ENCODE measurements around the gene DAPK3.

DNA sequence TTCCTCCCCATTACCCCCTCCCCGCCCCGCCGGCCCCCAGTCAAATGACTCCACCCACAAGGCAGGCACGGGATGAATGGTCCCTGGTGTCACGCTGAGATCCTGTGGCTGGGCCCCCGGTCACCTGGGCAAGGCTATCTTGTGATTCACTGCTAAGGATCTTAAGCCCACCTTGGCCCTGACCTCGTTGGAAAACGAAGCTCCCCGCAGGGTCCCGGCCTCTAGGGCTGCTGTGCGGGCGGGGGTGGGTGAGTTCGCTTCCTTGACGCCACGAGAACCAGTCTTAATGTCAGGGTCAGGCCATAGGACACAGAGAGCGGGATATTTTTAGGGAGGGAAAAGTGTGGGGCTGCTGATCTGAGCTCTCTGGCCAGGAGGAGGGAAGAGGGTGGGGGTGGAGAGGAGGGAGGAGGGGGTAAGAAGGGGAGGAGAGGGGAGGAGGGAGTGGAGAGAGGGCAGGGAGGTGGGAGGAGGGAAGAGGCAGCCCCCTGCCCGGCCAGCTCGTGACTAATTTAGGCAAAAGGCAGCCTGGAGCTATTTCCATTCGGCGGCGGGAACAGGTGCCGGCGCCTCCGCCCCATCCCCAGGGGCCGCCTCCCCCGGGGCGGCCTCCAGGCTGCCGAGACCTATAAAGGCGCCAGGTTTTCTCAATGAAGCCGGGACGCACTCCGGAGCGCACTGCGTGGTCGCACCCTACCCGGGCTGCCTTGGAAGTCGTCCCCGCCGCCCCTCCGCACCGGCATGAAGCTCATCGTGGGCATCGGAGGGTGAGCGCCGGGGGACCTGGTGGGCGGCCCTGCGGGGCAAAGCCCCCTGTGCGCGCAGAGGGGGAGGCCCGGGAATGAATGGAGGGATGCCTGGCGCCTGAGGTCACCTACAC lies 37.7 kb downstream of the DAPK3 start, which contains the start of gene NMRK2:
- no peak for TF ChIP-seq EZH2phosphoT487 (IDR thresholded peaks at IDR 0.05; ENCODE audit: insufficient read depth, low read depth)
- no peak for TF ChIP-seq EZH2 (IDR thresholded peaks at IDR 0.05; ENCODE audit: insufficient read depth, poor library complexity, severe bottlenecking)
